HG03558 (cell line): ENCODE results near the gene MLPH.
"Not testable (repeated sequence)": the region's sequence is repeated elsewhere in the genome, so short reads cannot be mapped to it uniquely, and the experiment has no call there.

Source experiments
- ATAC-seq: cut with Tn5 transposase; IDR thresholded peaks from one replicate; pipeline ENCODE4 v1.9.1; 2021; ENCODE audit warnings: moderate number of reproducible peaks; ENCODE audit not compliant: unreplicated experiment; ENCODE audit errors: extremely low read depth

The MLPH gene

GRCh38 chr2:237457388-237457941, 29.6 kb upstream of the MLPH start:
- no peak for ATAC-seq

- no peak for ATAC-seq
Measured at GRCh38 chr2:237458519-237458918, 28.5 kb upstream of the MLPH start.

- no peak for ATAC-seq
Measured at GRCh38 chr2:237459226-237459625, 27.8 kb upstream of the MLPH start.

- ATAC-seq: no peak
Measured at GRCh38 chr2:237459741-237460174, 27.3 kb upstream of the MLPH start.

GRCh38 chr2:237464757-237465391, 22.2 kb upstream of the MLPH start:
- ATAC-seq: no peak

GRCh38 chr2:237465515-237466148, 21.4 kb upstream of the MLPH start:
- ATAC-seq: no peak

GRCh38 chr2:237466211-237466610, 20.8 kb upstream of the MLPH start:
- ATAC-seq: no peak

GRCh38 chr2:237467447-237468179, 19.4 kb upstream of the MLPH start:
- no peak for ATAC-seq

GRCh38 chr2:237469410-237469809, 17.6 kb upstream of the MLPH start:
- ATAC-seq: not testable (repeated sequence)

- no peak for ATAC-seq
Measured at GRCh38 chr2:237469849-237470248, 17.2 kb upstream of the MLPH start.

GRCh38 chr2:237470914-237471313, 16.1 kb upstream of the MLPH start:
- ATAC-seq: no peak

GRCh38 chr2:237471438-237472186, 15.4 kb upstream of the MLPH start:
- ATAC-seq: no peak

- no peak for ATAC-seq
Measured at GRCh38 chr2:237472187-237472712, 14.8 kb upstream of the MLPH start.

- ATAC-seq: no peak
Measured at GRCh38 chr2:237472909-237473877, 13.9 kb upstream of the MLPH start.

- ATAC-seq: no peak
Measured at GRCh38 chr2:237473878-237474441, 13.1 kb upstream of the MLPH start.

GRCh38 chr2:237474442-237474911, 12.6 kb upstream of the MLPH start:
- no peak for ATAC-seq

GRCh38 chr2:237474931-237475703, 11.9 kb upstream of the MLPH start:
- no peak for ATAC-seq

- ATAC-seq: no peak
Measured at GRCh38 chr2:237475704-237476141, 11.3 kb upstream of the MLPH start.
